ENCODE data around the gene TLN1.

Gene TLN1

DNA sequence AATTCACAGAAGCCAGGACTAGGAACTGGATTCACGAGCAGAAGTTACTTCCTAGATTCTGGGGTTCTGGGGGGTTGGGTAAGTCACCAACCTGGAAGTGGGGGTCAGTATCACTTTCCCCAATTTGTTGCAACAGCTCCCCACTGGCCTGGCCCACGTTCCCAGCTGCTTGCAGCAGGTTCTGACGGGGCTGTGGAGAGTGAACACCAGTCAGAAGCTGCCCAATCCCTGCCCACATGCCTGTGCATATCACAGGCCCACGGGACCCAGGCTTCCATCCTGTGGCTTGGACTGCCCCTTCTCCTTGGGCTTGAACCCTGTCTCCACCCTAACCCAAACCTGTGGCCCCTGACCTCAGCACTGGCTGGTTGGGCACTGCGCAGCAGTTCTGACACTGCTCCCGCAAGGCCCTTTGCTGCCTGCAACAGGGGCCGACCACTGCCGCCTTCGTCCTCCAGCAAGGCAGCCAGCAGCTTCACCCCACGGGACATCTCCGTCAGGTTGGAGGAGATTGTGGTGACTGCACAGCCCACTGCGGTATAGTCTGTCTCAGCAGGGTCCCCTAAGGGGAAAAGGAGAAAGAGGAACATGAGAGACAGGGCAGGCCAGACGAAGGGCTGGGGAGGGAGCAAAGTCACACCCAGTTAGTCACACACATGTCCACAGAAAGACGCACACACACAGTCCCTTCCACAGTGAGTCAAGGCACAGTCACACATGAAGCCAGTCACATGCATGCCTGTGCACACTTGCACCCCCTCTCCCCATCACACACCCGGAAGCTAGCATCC, 13.1 kb downstream of the TLN1 start:
- TF ChIP-seq, protein P1, sequence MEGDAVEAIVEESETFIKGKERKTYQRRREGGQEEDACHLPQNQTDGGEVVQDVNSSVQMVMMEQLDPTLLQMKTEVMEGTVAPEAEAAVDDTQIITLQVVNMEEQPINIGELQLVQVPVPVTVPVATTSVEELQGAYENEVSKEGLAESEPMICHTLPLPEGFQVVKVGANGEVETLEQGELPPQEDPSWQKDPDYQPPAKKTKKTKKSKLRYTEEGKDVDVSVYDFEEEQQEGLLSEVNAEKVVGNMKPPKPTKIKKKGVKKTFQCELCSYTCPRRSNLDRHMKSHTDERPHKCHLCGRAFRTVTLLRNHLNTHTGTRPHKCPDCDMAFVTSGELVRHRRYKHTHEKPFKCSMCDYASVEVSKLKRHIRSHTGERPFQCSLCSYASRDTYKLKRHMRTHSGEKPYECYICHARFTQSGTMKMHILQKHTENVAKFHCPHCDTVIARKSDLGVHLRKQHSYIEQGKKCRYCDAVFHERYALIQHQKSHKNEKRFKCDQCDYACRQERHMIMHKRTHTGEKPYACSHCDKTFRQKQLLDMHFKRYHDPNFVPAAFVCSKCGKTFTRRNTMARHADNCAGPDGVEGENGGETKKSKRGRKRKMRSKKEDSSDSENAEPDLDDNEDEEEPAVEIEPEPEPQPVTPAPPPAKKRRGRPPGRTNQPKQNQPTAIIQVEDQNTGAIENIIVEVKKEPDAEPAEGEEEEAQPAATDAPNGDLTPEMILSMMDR (IDR thresholded peaks at IDR 0.05; ENCODE audit: control extremely low read depth, extremely low read depth, low read depth, missing control alignments): no peak
- DNase-seq (ENCODE audit: extremely low spot score): no peak
- POLR2A ChIA-PET: no interaction called here
- CTCF ChIA-PET: interaction anchor here (8.5 to 19.1 kb wide), 2 partner anchors 11 to 23 kb away, joined by 72 to 224 read pairs; partner anchors contain the start of genes CREB3 and TLN1

DNA sequence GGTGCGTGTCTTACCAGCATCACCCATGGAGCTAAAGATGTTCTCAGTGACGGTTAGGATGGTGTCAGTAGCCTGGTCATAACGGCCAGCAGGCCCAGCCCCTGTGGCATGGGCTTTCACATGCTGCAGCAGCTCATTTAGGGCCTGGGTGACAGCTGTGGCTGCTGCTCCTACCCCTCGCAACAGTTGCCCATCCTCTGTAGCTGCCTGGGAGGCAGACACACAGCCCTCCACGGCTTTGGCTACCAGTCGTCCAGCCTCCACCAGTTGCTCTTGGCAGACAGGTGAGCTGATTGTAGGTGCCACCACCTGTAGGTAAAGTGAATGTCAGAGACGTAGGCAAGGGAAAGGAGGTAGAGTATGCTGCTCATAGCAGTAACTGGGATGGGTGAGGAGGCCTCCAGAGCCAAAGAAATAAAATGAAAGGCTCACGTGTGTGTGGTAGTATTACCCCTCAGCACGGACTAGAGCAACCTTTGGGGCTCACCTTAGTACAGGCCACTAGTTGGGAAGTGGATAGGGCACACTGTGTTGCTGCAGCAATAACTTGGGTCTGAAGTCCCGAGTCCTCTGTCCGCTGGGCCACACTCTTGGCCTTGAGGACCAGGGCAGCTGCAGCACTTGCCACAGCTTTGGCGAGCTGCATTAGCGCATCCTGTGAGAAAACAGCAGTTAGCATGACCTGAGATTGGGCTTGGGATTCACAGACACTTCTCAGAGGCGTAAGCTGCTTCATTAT, 14.7 kb downstream of the TLN1 start:
- DNase-seq (ENCODE audit: extremely low spot score): no peak
- TF ChIP-seq, protein P1 (IDR thresholded peaks at IDR 0.05; ENCODE audit: control extremely low read depth, extremely low read depth, low read depth, missing control alignments): no peak
- ChIA-PET CTCF (interaction anchor here (1.0 to 19.1 kb wide), 6 partner anchors 12 to 113 kb away, joined by 3 to 224 read pairs (median 4); partner anchors contain the start of genes CREB3 and TLN1), POLR2A (no interaction called here)

- TF ChIP-seq, protein P1 (IDR thresholded peaks at IDR 0.05; ENCODE audit: control extremely low read depth, extremely low read depth, low read depth, missing control alignments): no peak
- ChIA-PET CTCF (interaction anchor here (1.0 to 19.1 kb wide), 5 partner anchors 11 to 112 kb away, joined by 3 to 224 read pairs (median 5); partner anchors contain the start of genes CREB3 and TLN1), POLR2A (no interaction called here)
- DNase-seq (ENCODE audit: extremely low spot score): no peak
Measured at GRCh38 chr9:35716230-35716629, 15.8 kb downstream of the TLN1 start.

DNA sequence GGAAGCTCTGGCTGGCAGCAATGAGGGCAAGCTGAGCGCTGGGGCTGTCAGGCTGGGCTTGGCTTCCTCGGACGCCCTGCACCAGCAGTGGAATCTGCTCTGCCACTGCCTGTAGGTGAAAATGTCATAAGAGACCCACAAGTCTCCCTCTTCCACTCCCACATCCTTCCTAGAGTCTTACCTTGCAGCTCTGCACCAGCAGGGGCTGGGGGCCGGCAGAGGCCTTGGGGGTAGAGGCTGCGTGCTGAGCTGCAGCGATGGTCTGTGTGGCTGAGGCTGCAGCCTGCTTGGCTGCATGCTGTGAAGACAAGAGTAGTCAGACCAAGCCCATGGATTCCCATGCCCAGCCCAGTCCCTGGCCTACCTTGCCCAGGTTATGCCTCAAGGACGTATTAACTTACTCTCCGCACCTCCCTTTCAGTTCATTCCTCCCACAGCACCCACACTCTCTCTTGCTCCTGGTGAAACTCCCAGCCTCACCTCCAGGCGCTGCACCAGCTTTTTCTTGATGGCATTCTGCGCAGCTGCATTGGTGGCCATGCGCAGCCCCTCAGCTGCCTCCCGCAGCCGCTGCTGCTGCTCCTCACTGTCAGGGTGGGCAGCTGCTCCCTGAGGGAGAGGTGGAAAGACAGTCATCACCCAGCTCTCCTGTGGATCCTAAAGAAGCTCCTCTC, 17.3 kb downstream of the TLN1 start:
- CTCF ChIA-PET: interaction anchor here (0.9 to 19.1 kb wide), 7 partner anchors 9 to 112 kb away, joined by 3 to 224 read pairs (median 5); partner anchors contain the start of genes ARHGEF39, CREB3 and TLN1

DNA sequence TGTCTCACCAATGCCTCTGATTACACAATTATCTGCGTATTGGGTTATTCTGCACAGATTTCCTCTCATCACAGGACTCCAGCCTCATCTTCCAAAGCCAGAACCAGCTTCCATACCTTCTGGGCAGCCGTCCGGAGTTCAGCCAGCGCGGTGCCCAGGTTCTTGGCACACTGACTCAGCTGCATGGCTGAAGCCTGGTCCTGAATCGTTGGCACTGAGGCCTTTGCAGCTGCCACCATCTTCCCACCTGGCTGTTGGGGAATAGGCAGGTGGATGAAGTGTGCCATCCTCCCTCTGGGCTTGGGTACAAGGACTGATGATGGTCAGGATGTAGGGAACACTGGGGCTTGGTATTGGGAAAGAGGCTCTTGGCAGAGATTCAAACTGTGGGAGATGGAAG, 17.9 kb downstream of the TLN1 start:
- ChIA-PET CTCF (interaction anchor here (0.9 to 19.1 kb wide), 7 partner anchors 9 to 67 kb away, joined by 3 to 224 read pairs (median 7); partner anchors contain the start of genes ARHGEF39, CREB3 and TLN1), POLR2A (interaction anchor here (1.6 to 2.1 kb wide), 2 partner anchors 18 kb away, joined by 4 to 7 read pairs; partner anchors contain the start of genes CREB3 and TLN1)
- no peak for DNase-seq (ENCODE audit: extremely low spot score)
- TF ChIP-seq, protein P1 (IDR thresholded peaks at IDR 0.05; ENCODE audit: control extremely low read depth, extremely low read depth, low read depth, missing control alignments): no peak

More for the DNA sequence above, 17.3 kb downstream of the TLN1 start:
- no peak for DNase-seq (ENCODE audit: extremely low spot score)
- POLR2A ChIA-PET: interaction anchor here (1.6 to 2.1 kb wide), 2 partner anchors 17 to 18 kb away, joined by 4 to 7 read pairs; partner anchors contain the start of genes CREB3 and TLN1
- TF ChIP-seq, protein P1 (IDR thresholded peaks at IDR 0.05; ENCODE audit: control extremely low read depth, extremely low read depth, low read depth, missing control alignments): no peak
